Thoracic aorta (tissue), 2 donors: ENCODE measurements around the gene SKAP1. TPM values are rescaled to one million over a fixed set of nuclear protein-coding genes. Genes with fewer than 3 reads are reported as not detected.
"Not testable (repeated sequence)": the region's sequence is repeated elsewhere in the genome, so short reads cannot be mapped to it uniquely, and the experiment has no call there.

Experiments
- ATAC-seq: fragments of 150-250 bp; one replicate; pipeline ENCODE4 v1.8.0; 2017; ENCODE audit warnings: low read depth; ENCODE audit not compliant: insufficient number of reproducible peaks, low FRiP score
- DNase-seq: peaks from one replicate; pipeline ENCODE4 v3.0.0-alpha.2; 2020; ENCODE audit warnings: low spot score
- H3K27ac ChIP-seq, 2 donors: fragments of 200-600 bp; sonication (generic); 1 replicate in 1 of 2; 2 replicates in 1 of 2; pipeline ENCODE4 v1.5.1; 2016; ENCODE audit warnings: mild to moderate bottlenecking in 2 of 2, moderate library complexity in 2 of 2
- H3K27me3 ChIP-seq: fragments of 200-600 bp; sonication (generic); replicated peaks from 2 replicates; pipeline ENCODE4 v1.6.0; 2016; ENCODE audit warnings: mild to moderate bottlenecking; ENCODE audit not compliant: insufficient read depth
- H3K36me3 ChIP-seq: fragments of 200-600 bp; sonication (generic); one replicate; pipeline ENCODE4 v1.5.1; 2016
- H3K4me1 ChIP-seq, 2 donors: fragments of 200-600 bp; sonication (generic); 1 replicate in 1 of 2; 2 replicates in 1 of 2; pipeline versions ENCODE4 v1.5.1 to v1.6.0; 2016; ENCODE audit warnings: low read depth in 2 of 2, mild to moderate bottlenecking in 1 of 2; ENCODE audit not compliant: control insufficient read depth in 1 of 2
- H3K4me3 ChIP-seq: fragments of 200-600 bp; sonication (generic); 2 replicates; pipeline ENCODE4 v1.5.1; 2016; ENCODE audit warnings: mild to moderate bottlenecking
- H3K9me3 ChIP-seq: fragments of 200-600 bp; sonication (generic); 2 replicates; pipeline ENCODE4 v1.5.1; 2016
- total RNA-seq, 2 donors: library from RNA; depleted of rRNA; stranded (reverse); fragments of >200 nt; gene quantifications; one replicate each; pipeline versions ENCODE4 v1.1.0 to v1.2.3, GENCODE V29; 2016
- TF ChIP-seq, protein P1 (sequence below): fragments of 200-600 bp; sonication (generic); IDR thresholded peaks from one replicate; pipeline ENCODE4 v1.5.1; 2019; ENCODE audit warnings: antibody characterized with exemption

SKAP1 gene
- total RNA-seq, 2 donors from 2014 or later: 2.6 TPM; not detected in 1

DNA sequence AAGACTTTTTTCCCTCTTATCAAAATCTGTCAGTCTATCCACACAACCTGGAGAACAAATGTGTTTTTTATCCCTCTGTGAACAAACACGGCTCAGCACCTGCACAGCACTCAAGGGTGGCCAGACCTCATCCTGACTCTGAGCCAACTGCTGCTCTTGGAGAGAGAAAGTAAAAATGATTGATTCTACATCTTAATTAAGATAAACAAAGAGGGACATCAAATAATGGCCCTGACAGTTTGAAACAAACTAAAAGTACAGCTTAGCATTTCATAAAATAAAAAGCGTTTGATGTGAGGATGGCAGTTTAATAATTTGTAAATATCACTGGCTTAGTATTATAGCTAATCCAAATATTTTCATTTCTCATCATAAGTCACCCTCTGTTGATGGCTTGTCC lies 216.2 kb downstream of the SKAP1 start:
- no peak overlapping the region for H3K27ac ChIP-seq
- no peaks in the 10 kb centered on the region for H3K27me3 ChIP-seq
- H3K4me1 ChIP-seq: no peaks in the 10 kb centered on the region
- H3K9me3 ChIP-seq: no peaks in the 10 kb centered on the region
- TF ChIP-seq, protein P1, sequence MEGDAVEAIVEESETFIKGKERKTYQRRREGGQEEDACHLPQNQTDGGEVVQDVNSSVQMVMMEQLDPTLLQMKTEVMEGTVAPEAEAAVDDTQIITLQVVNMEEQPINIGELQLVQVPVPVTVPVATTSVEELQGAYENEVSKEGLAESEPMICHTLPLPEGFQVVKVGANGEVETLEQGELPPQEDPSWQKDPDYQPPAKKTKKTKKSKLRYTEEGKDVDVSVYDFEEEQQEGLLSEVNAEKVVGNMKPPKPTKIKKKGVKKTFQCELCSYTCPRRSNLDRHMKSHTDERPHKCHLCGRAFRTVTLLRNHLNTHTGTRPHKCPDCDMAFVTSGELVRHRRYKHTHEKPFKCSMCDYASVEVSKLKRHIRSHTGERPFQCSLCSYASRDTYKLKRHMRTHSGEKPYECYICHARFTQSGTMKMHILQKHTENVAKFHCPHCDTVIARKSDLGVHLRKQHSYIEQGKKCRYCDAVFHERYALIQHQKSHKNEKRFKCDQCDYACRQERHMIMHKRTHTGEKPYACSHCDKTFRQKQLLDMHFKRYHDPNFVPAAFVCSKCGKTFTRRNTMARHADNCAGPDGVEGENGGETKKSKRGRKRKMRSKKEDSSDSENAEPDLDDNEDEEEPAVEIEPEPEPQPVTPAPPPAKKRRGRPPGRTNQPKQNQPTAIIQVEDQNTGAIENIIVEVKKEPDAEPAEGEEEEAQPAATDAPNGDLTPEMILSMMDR: no peak
- ATAC-seq: no peak
- no peak overlapping the region for H3K4me3 ChIP-seq
- no peaks in the 10 kb centered on the region for H3K36me3 ChIP-seq
- DNase-seq: no peak

- Histone ChIP-seq H3K27ac (no peak overlapping the region), H3K4me3 (no peak overlapping the region), H3K36me3 (no peaks in the 10 kb centered on the region), H3K9me3 (no peaks in the 10 kb centered on the region), H3K27me3 (no peaks in the 10 kb centered on the region), H3K4me1 (no peaks in the 10 kb centered on the region)
- no peak for DNase-seq
- no peak for ATAC-seq
- TF ChIP-seq, protein P1: no peak
Observed at GRCh38 chr17:48211787-48212186, 218.2 kb downstream of the SKAP1 start.

- no peaks in the 10 kb centered on the region for H3K27me3 ChIP-seq
- TF ChIP-seq, protein P1: no peak
Observed at GRCh38 chr17:48211011-48211410, 219.0 kb downstream of the SKAP1 start.

DNA sequence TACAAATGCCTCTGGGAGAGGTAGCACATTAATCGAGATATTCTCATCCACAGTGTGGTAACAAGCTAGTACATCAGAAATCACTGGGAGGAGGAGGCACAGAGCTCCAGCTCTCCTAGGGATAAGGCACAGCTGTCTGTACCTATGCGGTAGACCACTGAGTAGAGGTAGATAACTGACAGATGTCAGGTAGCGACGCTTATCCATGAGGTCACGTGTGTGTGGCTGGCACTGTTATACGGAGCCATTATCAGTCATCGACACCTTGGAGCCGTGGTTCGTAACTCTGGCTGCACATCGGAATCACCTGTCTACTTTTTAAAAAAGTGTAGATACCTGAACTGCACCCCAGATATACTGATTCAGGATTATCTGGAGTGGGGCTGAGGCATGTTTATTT lies 220.0 kb downstream of the SKAP1 start:
- no peak overlapping the region for H3K4me3 ChIP-seq
- no peak for DNase-seq
- TF ChIP-seq, protein P1: no peak
- ATAC-seq: no peak
- H3K27me3 ChIP-seq: no peaks in the 10 kb centered on the region
- no peaks in the 10 kb centered on the region for H3K4me1 ChIP-seq
- H3K9me3 ChIP-seq: no peaks in the 10 kb centered on the region
- H3K36me3 ChIP-seq: no peaks in the 10 kb centered on the region
- H3K27ac ChIP-seq: no peak overlapping the region

More at GRCh38 chr17:48211011-48211410, 219.0 kb downstream of the SKAP1 start:
- Histone ChIP-seq H3K4me3 (no peak overlapping the region), H3K9me3 (no peaks in the 10 kb centered on the region), H3K27ac (no peak overlapping the region), H3K4me1 (no peaks in the 10 kb centered on the region), H3K36me3 (no peaks in the 10 kb centered on the region)
- DNase-seq (no peak), ATAC-seq (no peak)

DNA sequence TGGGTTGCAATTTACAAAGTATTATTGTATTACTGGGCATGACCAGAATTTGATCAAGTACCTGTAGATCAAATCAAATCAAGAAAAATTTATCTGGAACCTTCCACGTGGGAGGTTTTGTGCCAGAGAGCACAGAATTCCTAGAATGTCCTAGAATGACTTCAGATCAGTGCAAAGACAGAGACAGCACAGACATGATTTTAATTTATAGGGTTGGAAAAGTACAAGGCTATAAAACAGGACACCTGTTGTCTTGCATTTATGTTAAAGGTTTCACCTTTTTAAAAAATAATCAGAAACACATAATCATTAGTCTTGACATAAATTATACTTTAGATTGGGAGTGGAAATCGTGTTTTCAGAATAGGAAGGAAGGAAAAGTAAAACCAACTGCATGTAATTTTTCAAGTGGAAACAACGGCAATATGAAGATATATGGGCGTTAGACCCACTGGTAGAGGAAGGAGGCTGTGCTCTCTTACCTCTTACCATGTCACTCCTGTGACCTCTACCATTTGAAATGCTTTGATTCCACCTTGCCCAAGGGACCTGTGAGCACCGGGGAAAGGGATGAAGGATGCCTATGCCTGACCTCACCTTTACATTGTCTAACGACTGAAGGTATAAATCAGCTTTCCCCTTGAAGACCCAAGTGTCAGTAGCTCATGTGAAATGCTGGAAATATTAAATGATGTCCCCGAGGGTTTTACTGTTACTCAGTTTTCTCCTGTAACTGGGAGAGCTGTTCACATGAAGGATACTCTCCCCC lies 222.1 kb downstream of the SKAP1 start:
- no peak for ATAC-seq
- DNase-seq: no peak
- no peak overlapping the region for H3K27ac ChIP-seq
- no peak overlapping the region for H3K4me3 ChIP-seq
- H3K36me3 ChIP-seq: no peaks in the 10 kb centered on the region
- no peaks in the 10 kb centered on the region for H3K4me1 ChIP-seq
- no peaks in the 10 kb centered on the region for H3K27me3 ChIP-seq
- no peaks in the 10 kb centered on the region for H3K9me3 ChIP-seq
- TF ChIP-seq, protein P1: no peak

GRCh38 chr17:48207036-48207435 lies 223.0 kb downstream of the SKAP1 start:
- not testable (repeated sequence) for ATAC-seq, H3K27ac ChIP-seq

More at GRCh38 chr17:48207036-48207435, 223.0 kb downstream of the SKAP1 start:
- not testable (repeated sequence) for H3K27me3 ChIP-seq, H3K4me1 ChIP-seq, DNase-seq, H3K9me3 ChIP-seq, H3K4me3 ChIP-seq, H3K36me3 ChIP-seq
